Neural cell (in vitro differentiated cells): ENCODE results near the gene SLC25A30. TPM values are rescaled to one million over a fixed set of nuclear protein-coding genes. Genes with fewer than 3 reads are reported as not detected.

Experiments
- H2AFZ ChIP-seq: fragments of 200-600, 300-800 bp; sonication (generic), shearing (Covaris generic); 2 replicates; pipeline ENCODE4 v1.6.0; 2014; ENCODE audit warnings: low read depth, mild to moderate bottlenecking, antibody characterized with exemption, low read length, moderate library complexity
- H3F3A ChIP-seq: fragments of 200-600 bp; shearing (Covaris generic); 2 replicates; pipeline ENCODE4 v1.6.1; 2016; ENCODE audit warnings: mild to moderate bottlenecking, moderate library complexity, mixed read lengths, antibody characterized with exemption, low read length; ENCODE audit not compliant: insufficient read depth, poor library complexity, severe bottlenecking
- H3K27ac ChIP-seq: fragments of 200-600, 300-800 bp; sonication (generic), shearing (Covaris generic); 2 replicates; pipeline ENCODE4 v1.5.1; 2014; ENCODE audit warnings: mild to moderate bottlenecking, low read length, moderate library complexity
- H3K27me3 ChIP-seq: fragments of 300-800, 200-600 bp; sonication (generic), shearing (Covaris generic); 2 replicates; pipeline ENCODE4 v1.6.0; 2014; ENCODE audit warnings: mild to moderate bottlenecking, low read depth, low read length, moderate library complexity; ENCODE audit not compliant: insufficient read depth
- H3K36me3 ChIP-seq: fragments of 300-800, 200-600 bp; sonication (generic), shearing (Covaris generic); 2 replicates; pipeline ENCODE4 v1.5.1; 2014; ENCODE audit warnings: mild to moderate bottlenecking, antibody characterized with exemption, low read length, moderate library complexity; ENCODE audit not compliant: insufficient read depth
- H3K4me2 ChIP-seq: fragments of 300-800, 200-600 bp; sonication (generic), shearing (Covaris generic); 2 replicates; pipeline ENCODE4 v1.6.0; 2014; ENCODE audit warnings: mild to moderate bottlenecking, low read length
- H3K4me3 ChIP-seq: fragments of 300-800, 200-600 bp; sonication (generic), shearing (Covaris generic); 2 replicates; pipeline ENCODE4 v1.5.1; 2014; ENCODE audit warnings: mild to moderate bottlenecking, low read length, moderate library complexity
- H3K79me2 ChIP-seq: fragments of 200-600 bp; shearing (Covaris generic); replicated peaks from 2 replicates; pipeline ENCODE4 v1.6.0; 2014; ENCODE audit warnings: mild to moderate bottlenecking, low read length, moderate library complexity; ENCODE audit not compliant: insufficient read depth
- H3K9ac ChIP-seq: fragments of 300-800, 200-600 bp; sonication (generic), shearing (Covaris generic); 2 replicates; pipeline ENCODE4 v1.6.1; 2016; ENCODE audit warnings: mild to moderate bottlenecking, low read length, mixed read lengths
- H3K9me2 ChIP-seq: fragments of 200-600 bp; shearing (Covaris generic); 2 replicates; pipeline ENCODE4 v1.6.1; 2016; ENCODE audit warnings: mild to moderate bottlenecking, low read length, mixed read lengths; ENCODE audit not compliant: insufficient read depth
- H3K9me3 ChIP-seq: fragments of 200-600, 300-800 bp; sonication (generic), shearing (Covaris generic); 2 replicates; pipeline ENCODE4 v1.6.1; 2016; ENCODE audit warnings: mild to moderate bottlenecking, mixed run types, low read length, moderate library complexity, mixed read lengths
- H4K20me1 ChIP-seq: fragments of 200-600 bp; shearing (Covaris generic); 2 replicates; pipeline ENCODE4 v1.6.1; 2016; ENCODE audit warnings: mild to moderate bottlenecking, mixed run types; ENCODE audit not compliant: insufficient read depth
- EP300 ChIP-seq: fragments of 450-650 bp; conservative IDR thresholded peaks from 2 replicates; pipeline ENCODE4 v1.6.1; 2014; ENCODE audit warnings: antibody characterized with exemption, mild to moderate bottlenecking, moderate library complexity; ENCODE audit not compliant: poor library complexity, severe bottlenecking
- EZH2 ChIP-seq: fragments of 200-600, 300-800 bp; shearing (Covaris generic), sonication (generic); IDR thresholded peaks from 2 replicates; pipeline ENCODE4 v1.6.1; 2014; ENCODE audit warnings: antibody characterized with exemption, low read length, borderline replicate concordance, mild to moderate bottlenecking; ENCODE audit not compliant: insufficient read depth, poor library complexity, severe bottlenecking
- MXI1 ChIP-seq: fragments of 450-650 bp; conservative IDR thresholded peaks from 2 replicates; pipeline ENCODE4 v1.6.1; 2014; ENCODE audit warnings: antibody characterized with exemption, mild to moderate bottlenecking; ENCODE audit not compliant: poor library complexity, severe bottlenecking
- POLR2AphosphoS5 ChIP-seq: IDR thresholded peaks from 2 replicates; pipeline ENCODE4 v1.6.1; 2012
- RAD21 ChIP-seq: fragments of 450-650 bp; conservative IDR thresholded peaks from 2 replicates; pipeline ENCODE4 v1.6.1; 2014; ENCODE audit warnings: antibody characterized with exemption, mild to moderate bottlenecking, moderate library complexity
- SMC3 ChIP-seq: fragments of 450-650 bp; conservative IDR thresholded peaks from 2 replicates; pipeline ENCODE4 v1.6.1; 2014; ENCODE audit warnings: antibody characterized with exemption, mild to moderate bottlenecking, moderate library complexity; ENCODE audit not compliant: poor library complexity
- TAF1 ChIP-seq: IDR thresholded peaks from 2 replicates; pipeline ENCODE4 v1.6.1; 2012; ENCODE audit warnings: low read depth
- polyA plus RNA-seq: library from polyadenylated mRNA; depleted of rRNA; stranded (reverse); fragments of >200 nt; gene quantifications from 2 replicates; pipeline ENCODE4 v1.2.3, GENCODE V29; 2014
- TF ChIP-seq, protein P1 (sequence below): IDR thresholded peaks from 2 replicates; pipeline ENCODE4 v1.6.1; 2012; ENCODE audit warnings: borderline replicate concordance
- TF ChIP-seq, protein P2 (sequence below): fragments of 450-650 bp; IDR thresholded peaks from 2 replicates; pipeline ENCODE4 v1.5.1; 2014; ENCODE audit warnings: antibody characterized with exemption, mild to moderate bottlenecking, moderate library complexity; ENCODE audit not compliant: poor library complexity, severe bottlenecking

SLC25A30 gene
- polyA plus RNA-seq, 1 donor from 2014 or later = 4.9 TPM

DNA sequence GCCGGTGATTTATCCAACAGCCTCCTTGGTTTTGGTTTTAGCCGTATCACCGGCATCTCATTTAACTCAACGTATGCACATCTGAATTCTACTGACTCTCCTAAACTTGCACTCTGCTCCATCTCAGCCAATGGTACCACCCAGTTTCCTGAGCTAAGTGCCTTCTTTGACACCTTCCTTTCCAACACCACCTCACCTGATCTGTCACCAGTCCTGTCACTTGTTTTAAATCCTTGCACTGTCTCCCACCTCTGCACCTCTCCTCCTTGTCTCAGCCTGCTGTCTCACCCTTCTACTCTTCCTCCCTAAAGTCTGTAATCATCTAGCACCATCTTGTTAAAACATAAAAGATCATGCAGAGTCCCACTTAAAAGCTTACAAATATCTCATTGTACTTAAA lies 49.1 kb downstream of the SLC25A30 start:
- no peak overlapping the region for H2AFZ ChIP-seq
- H3K4me3 ChIP-seq = no peak overlapping the region
- H3K36me3 ChIP-seq = no peaks in the 10 kb centered on the region
- H3F3A ChIP-seq = no peaks in the 10 kb centered on the region
- H3K4me2 ChIP-seq = no peak overlapping the region
- no peaks in the 10 kb centered on the region for H3K9me3 ChIP-seq
- H3K79me2 ChIP-seq = no peaks in the 10 kb centered on the region
- H3K9ac ChIP-seq = no peak overlapping the region
- no peaks in the 10 kb centered on the region for H3K9me2 ChIP-seq
- H3K27me3 ChIP-seq = no peaks in the 10 kb centered on the region
- H3K27ac ChIP-seq = no peak overlapping the region
- H4K20me1 ChIP-seq = no peaks in the 10 kb centered on the region
- no peak for TF ChIP-seq TAF1
- TF ChIP-seq, protein P1, sequence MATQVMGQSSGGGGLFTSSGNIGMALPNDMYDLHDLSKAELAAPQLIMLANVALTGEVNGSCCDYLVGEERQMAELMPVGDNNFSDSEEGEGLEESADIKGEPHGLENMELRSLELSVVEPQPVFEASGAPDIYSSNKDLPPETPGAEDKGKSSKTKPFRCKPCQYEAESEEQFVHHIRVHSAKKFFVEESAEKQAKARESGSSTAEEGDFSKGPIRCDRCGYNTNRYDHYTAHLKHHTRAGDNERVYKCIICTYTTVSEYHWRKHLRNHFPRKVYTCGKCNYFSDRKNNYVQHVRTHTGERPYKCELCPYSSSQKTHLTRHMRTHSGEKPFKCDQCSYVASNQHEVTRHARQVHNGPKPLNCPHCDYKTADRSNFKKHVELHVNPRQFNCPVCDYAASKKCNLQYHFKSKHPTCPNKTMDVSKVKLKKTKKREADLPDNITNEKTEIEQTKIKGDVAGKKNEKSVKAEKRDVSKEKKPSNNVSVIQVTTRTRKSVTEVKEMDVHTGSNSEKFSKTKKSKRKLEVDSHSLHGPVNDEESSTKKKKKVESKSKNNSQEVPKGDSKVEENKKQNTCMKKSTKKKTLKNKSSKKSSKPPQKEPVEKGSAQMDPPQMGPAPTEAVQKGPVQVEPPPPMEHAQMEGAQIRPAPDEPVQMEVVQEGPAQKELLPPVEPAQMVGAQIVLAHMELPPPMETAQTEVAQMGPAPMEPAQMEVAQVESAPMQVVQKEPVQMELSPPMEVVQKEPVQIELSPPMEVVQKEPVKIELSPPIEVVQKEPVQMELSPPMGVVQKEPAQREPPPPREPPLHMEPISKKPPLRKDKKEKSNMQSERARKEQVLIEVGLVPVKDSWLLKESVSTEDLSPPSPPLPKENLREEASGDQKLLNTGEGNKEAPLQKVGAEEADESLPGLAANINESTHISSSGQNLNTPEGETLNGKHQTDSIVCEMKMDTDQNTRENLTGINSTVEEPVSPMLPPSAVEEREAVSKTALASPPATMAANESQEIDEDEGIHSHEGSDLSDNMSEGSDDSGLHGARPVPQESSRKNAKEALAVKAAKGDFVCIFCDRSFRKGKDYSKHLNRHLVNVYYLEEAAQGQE = no peak

DNA sequence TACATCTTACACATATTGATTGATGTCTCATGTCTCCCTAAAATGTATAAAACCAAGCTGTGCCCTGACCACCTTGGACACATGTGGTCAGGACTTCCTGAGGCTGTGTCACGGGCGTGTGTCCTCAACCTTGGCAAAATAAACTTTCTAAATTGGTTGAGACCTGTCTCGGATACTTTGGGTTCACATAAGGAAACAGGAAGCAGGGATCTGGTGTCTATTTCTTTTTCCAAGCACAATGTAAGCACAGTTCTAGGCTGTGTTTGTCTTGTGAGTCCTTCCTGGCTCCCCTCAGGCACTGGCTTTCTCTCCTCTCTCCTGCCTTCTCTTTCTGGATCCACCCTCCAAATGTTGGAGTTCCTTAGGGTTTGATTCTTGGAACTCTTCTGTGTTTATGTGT lies 49.6 kb downstream of the SLC25A30 start:
- Histone ChIP-seq H3F3A (no peaks in the 10 kb centered on the region), H3K4me2 (no peak overlapping the region), H3K9me3 (no peaks in the 10 kb centered on the region), H3K27ac (no peak overlapping the region), H3K79me2 (no peaks in the 10 kb centered on the region), H3K9ac (no peak overlapping the region), H3K4me3 (no peak overlapping the region), H2AFZ (no peak overlapping the region), H4K20me1 (no peaks in the 10 kb centered on the region), H3K27me3 (no peaks in the 10 kb centered on the region), H3K36me3 (no peaks in the 10 kb centered on the region), H3K9me2 (no peaks in the 10 kb centered on the region)
- TF ChIP-seq SMC3 = no peak
- no peak for TF ChIP-seq EZH2
- TF ChIP-seq EP300 = no peak
- TF ChIP-seq, protein P2, sequence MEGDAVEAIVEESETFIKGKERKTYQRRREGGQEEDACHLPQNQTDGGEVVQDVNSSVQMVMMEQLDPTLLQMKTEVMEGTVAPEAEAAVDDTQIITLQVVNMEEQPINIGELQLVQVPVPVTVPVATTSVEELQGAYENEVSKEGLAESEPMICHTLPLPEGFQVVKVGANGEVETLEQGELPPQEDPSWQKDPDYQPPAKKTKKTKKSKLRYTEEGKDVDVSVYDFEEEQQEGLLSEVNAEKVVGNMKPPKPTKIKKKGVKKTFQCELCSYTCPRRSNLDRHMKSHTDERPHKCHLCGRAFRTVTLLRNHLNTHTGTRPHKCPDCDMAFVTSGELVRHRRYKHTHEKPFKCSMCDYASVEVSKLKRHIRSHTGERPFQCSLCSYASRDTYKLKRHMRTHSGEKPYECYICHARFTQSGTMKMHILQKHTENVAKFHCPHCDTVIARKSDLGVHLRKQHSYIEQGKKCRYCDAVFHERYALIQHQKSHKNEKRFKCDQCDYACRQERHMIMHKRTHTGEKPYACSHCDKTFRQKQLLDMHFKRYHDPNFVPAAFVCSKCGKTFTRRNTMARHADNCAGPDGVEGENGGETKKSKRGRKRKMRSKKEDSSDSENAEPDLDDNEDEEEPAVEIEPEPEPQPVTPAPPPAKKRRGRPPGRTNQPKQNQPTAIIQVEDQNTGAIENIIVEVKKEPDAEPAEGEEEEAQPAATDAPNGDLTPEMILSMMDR = no peak
- no peak for TF ChIP-seq POLR2AphosphoS5
- no peak for TF ChIP-seq TAF1
- no peak for TF ChIP-seq MXI1
- TF ChIP-seq, protein P1 = no peak
- TF ChIP-seq RAD21 = no peak
